H1 (cell line): ENCODE measurements around the gene PIM2. TPM values are rescaled to one million over a fixed set of nuclear protein-coding genes. Genes with fewer than 3 reads are reported as not detected.

Source experiments
- CTCF ChIA-PET: fragments of 300-600 bp; sonication (Branson Sonifier 250); formaldehyde crosslinking; loops from one replicate; lab custom pipeline; 2021; ENCODE audit not compliant: partially characterized antibody; lab: Charles Lee
- POLR2A ChIA-PET: fragments of 300-600 bp; sonication (Branson Sonifier 250); formaldehyde crosslinking; loops from one replicate; lab custom pipeline; 2021; ENCODE audit warnings: inconsistent platforms; ENCODE audit not compliant: partially characterized antibody; lab: Charles Lee
- DNase-seq, 2 experiments: peaks; one replicate each; pipeline versions ENCODE4 v3.0.0 to v3.0.0-alpha.2; 2010 to 2022; ENCODE audit warnings: low spot score in 2 of 2, low read depth in 1 of 2, mixed read lengths in 1 of 2
- FAIRE-seq: peaks from 2 replicates; lab custom pipeline; 2011; peaks lifted over from hg19 to GRCh38; lab: Jason Lieb, UNC
- H2AFZ ChIP-seq: 2 replicates; pipeline ENCODE4 v1.8.1; 2012; ENCODE audit warnings: low read length, inconsistent platforms
- H2AK5ac ChIP-seq: 2 replicates; pipeline ENCODE4 v1.6.1; 2013; ENCODE audit warnings: low read depth, low read length
- H2BK120ac ChIP-seq: replicated peaks from 2 replicates; pipeline ENCODE3; 2013; ENCODE audit warnings: low read depth, low read length, inconsistent platforms
- H2BK12ac ChIP-seq: 2 replicates; pipeline ENCODE4 v1.6.1; 2013; ENCODE audit warnings: low read depth, low read length
- H2BK15ac ChIP-seq: 2 replicates; pipeline ENCODE4 v1.6.1; 2013; ENCODE audit warnings: low read length
- H2BK20ac ChIP-seq: 2 replicates; pipeline ENCODE4 v1.6.1; 2013; ENCODE audit warnings: low read length
- H2BK5ac ChIP-seq: 2 replicates; pipeline ENCODE4 v1.6.1; 2013; ENCODE audit warnings: low read depth, low read length
- H3K14ac ChIP-seq: 2 replicates; pipeline ENCODE4 v1.6.1; 2013; ENCODE audit warnings: inconsistent platforms; ENCODE audit not compliant: insufficient read length
- H3K18ac ChIP-seq: 2 replicates; pipeline ENCODE4 v1.6.1; 2013; ENCODE audit warnings: low read length; ENCODE audit errors: extremely low read depth
- H3K23ac ChIP-seq: 2 replicates; pipeline ENCODE4 v1.6.1; 2013; ENCODE audit warnings: inconsistent platforms; ENCODE audit not compliant: insufficient read length
- H3K23me2 ChIP-seq: 2 replicates; pipeline ENCODE4 v1.6.1; 2013; ENCODE audit warnings: low read depth, low read length
- H3K27ac ChIP-seq: 2 replicates; pipeline ENCODE4 v1.6.1; 2011; ENCODE audit warnings: low read depth, low read length, inconsistent platforms
- H3K27me3 ChIP-seq, 4 experiments: replicated peaks in 1 of 4; 1 replicate in 1 of 4; 2 replicates in 3 of 4; pipeline versions ENCODE4 v1.6.1 to v1.8.1; 2011 to 2013; ENCODE audit warnings: low read length in 3 of 4, mild to moderate bottlenecking in 3 of 4, inconsistent platforms in 2 of 4, mixed read lengths in 2 of 4, moderate library complexity in 1 of 4; ENCODE audit not compliant: control insufficient read depth in 3 of 4, insufficient read depth in 3 of 4; ENCODE audit errors: extremely low read depth in 1 of 4
- H3K36me3 ChIP-seq, 4 experiments: 2 replicates each; pipeline versions ENCODE4 v1.6.1 to v1.8.1; 2011 to 2013; ENCODE audit warnings: mild to moderate bottlenecking in 4 of 4, low read length in 3 of 4, moderate library complexity in 2 of 4, control low read depth in 1 of 4, inconsistent platforms in 1 of 4; ENCODE audit not compliant: insufficient read depth in 4 of 4, control insufficient read depth in 2 of 4
- H3K4ac ChIP-seq: replicated peaks from 2 replicates; pipeline ENCODE3; 2013; ENCODE audit warnings: low read length, low read depth, mixed read lengths, inconsistent platforms; ENCODE audit not compliant: insufficient read length
- H3K4me1 ChIP-seq, 4 experiments: replicated peaks in 1 of 4; 1 replicate in 1 of 4; 2 replicates in 3 of 4; pipeline versions ENCODE4 v1.6.1 to v1.8.1; 2011 to 2013; ENCODE audit warnings: low read length in 3 of 4, inconsistent platforms in 2 of 4, mixed read lengths in 1 of 4; ENCODE audit not compliant: insufficient read depth in 4 of 4, control insufficient read depth in 3 of 4
- H3K4me2 ChIP-seq, 2 experiments: 2 replicates each; pipeline versions ENCODE4 v1.6.1 to v1.8.1; 2011 to 2013; ENCODE audit warnings: low read depth in 2 of 2, low read length in 2 of 2, control low read depth in 1 of 2, inconsistent platforms in 1 of 2, mild to moderate bottlenecking in 1 of 2; ENCODE audit not compliant: insufficient read depth in 1 of 2
- H3K4me3 ChIP-seq, 4 experiments: fragments of 200-600, 300-600 bp in 1 of 4; sonication (generic), shearing (Covaris generic), sonication (Bioruptor Twin) in 1 of 4; 2 replicates each; pipeline versions ENCODE4 v1.5.1 to v1.8.1; 2011 to 2016; ENCODE audit warnings: low read length in 4 of 4, low read depth in 3 of 4, control low read depth in 2 of 4, inconsistent platforms in 2 of 4, mild to moderate bottlenecking in 2 of 4, mixed read lengths in 1 of 4, moderate library complexity in 1 of 4; ENCODE audit not compliant: insufficient read depth in 2 of 4; ENCODE audit errors: extremely low read depth in 1 of 4
- H3K56ac ChIP-seq: replicated peaks from 2 replicates; pipeline ENCODE3; 2013; ENCODE audit warnings: low read depth, mild to moderate bottlenecking, mixed read lengths, low read length, inconsistent platforms; ENCODE audit not compliant: insufficient read length
- H3K79me1 ChIP-seq: 2 replicates; pipeline ENCODE4 v1.6.1; 2013; ENCODE audit warnings: low read depth, low read length, control low read depth
- H3K79me2 ChIP-seq, 2 experiments: 2 replicates each; pipeline versions ENCODE4 v1.6.1 to v1.8.1; 2012 to 2013; ENCODE audit warnings: low read length in 2 of 2, mild to moderate bottlenecking in 2 of 2, inconsistent platforms in 1 of 2; ENCODE audit not compliant: insufficient read depth in 2 of 2, control insufficient read depth in 1 of 2
- H3K9ac ChIP-seq, 4 experiments: replicated peaks in 1 of 4; 1 replicate in 1 of 4; 2 replicates in 3 of 4; pipeline versions ENCODE4 v1.6.1 to v1.8.1; 2011 to 2013; ENCODE audit warnings: low read depth in 3 of 4, low read length in 3 of 4, control low read depth in 2 of 4, mild to moderate bottlenecking in 2 of 4, moderate library complexity in 2 of 4, inconsistent platforms in 1 of 4; ENCODE audit errors: extremely low read depth in 1 of 4
- H3K9me3 ChIP-seq, 2 experiments: 2 replicates each; pipeline versions ENCODE4 v1.6.1 to v1.8.1; 2012 to 2013; ENCODE audit warnings: mild to moderate bottlenecking in 2 of 2, moderate library complexity in 2 of 2, control low read depth in 1 of 2, inconsistent platforms in 1 of 2, low read depth in 1 of 2, low read length in 1 of 2, mixed read lengths in 1 of 2; ENCODE audit not compliant: insufficient read depth in 2 of 2
- H4K20me1 ChIP-seq, 2 experiments: replicated peaks in 1 of 2; 2 replicates each; pipeline versions ENCODE3 to v1.8.1; 2011 to 2013; ENCODE audit warnings: inconsistent platforms in 2 of 2, low read length in 2 of 2, mild to moderate bottlenecking in 1 of 2; ENCODE audit not compliant: insufficient read depth in 2 of 2, control insufficient read depth in 1 of 2
- H4K5ac ChIP-seq: 2 replicates; pipeline ENCODE4 v1.6.1; 2013; ENCODE audit warnings: low read length, low read depth, mixed read lengths, inconsistent platforms; ENCODE audit not compliant: insufficient read length
- H4K8ac ChIP-seq: 2 replicates; pipeline ENCODE4 v1.8.0; 2013; ENCODE audit warnings: mild to moderate bottlenecking, moderate library complexity, low read length, inconsistent platforms; ENCODE audit not compliant: insufficient read depth; ENCODE audit errors: extremely low read depth
- H4K91ac ChIP-seq: replicated peaks from 2 replicates; pipeline ENCODE3; 2013; ENCODE audit warnings: low read length, mixed read lengths, inconsistent platforms; ENCODE audit not compliant: insufficient read length
- SP4 ChIP-seq: IDR thresholded peaks from 2 replicates; pipeline ENCODE4 v1.6.1; 2012; ENCODE audit warnings: low read length, inconsistent platforms
- ZNF274 ChIP-seq: IDR thresholded peaks from 2 replicates; pipeline ENCODE4 v1.7.0; 2012; ENCODE audit warnings: low read length, borderline replicate concordance; ENCODE audit errors: extremely low read depth
- WGBS, 2 experiments: shearing (Covaris generic) in 1 of 2; methylation state at CpG; one replicate each; pipeline versions ENCODE4 v1.1.6 to v1.1.7; 2013 to 2015; ENCODE audit warnings: low lambda C conversion rate in 2 of 2, mixed read lengths in 2 of 2, inconsistent platforms in 1 of 2, low coverage in 1 of 2, missing lambda C conversion rate in 1 of 2; ENCODE audit not compliant: insufficient replicate concordance in 2 of 2, insufficient coverage in 1 of 2, insufficient read length in 1 of 2; ENCODE audit errors: extremely low coverage in 1 of 2, missing lambda C conversion rate in 1 of 2; 5-methylcytosine and 5-hydroxymethylcytosine counted together
- polyA plus RNA-seq, 7 experiments: library from polyadenylated mRNA; depleted of rRNA in 3 of 7; stranded (reverse) in 5 of 7; unstranded in 2 of 7; fragments of >200 nt in 5 of 7; fragments of 200-250 nt in 2 of 7; gene quantifications; 1 replicate in 5 of 7; 2 replicates in 1 of 7; 4 replicates in 1 of 7; pipeline versions ENCODE4 v1.2.1 to v1.2.3, GENCODE V29; 2011 to 2013; ENCODE audit warnings: missing spikeins in 2 of 7, mixed read lengths in 2 of 7
- total RNA-seq: library from RNA; stranded (reverse); fragmentation: NEBNext Ultra II Directional; extraction: Animal tissue kit (Norgen Biotek cat#: 25700); gene quantifications from 2 replicates; pipeline ENCODE4 v1.2.1, GENCODE V29; 2021

The PIM2 gene
- total and polyA plus RNA-seq, 2 of the 8 experiments (the other 6 are each of a cell fraction or from before 2014, with no cell fraction given) = 180 to 203 TPM

DNA sequence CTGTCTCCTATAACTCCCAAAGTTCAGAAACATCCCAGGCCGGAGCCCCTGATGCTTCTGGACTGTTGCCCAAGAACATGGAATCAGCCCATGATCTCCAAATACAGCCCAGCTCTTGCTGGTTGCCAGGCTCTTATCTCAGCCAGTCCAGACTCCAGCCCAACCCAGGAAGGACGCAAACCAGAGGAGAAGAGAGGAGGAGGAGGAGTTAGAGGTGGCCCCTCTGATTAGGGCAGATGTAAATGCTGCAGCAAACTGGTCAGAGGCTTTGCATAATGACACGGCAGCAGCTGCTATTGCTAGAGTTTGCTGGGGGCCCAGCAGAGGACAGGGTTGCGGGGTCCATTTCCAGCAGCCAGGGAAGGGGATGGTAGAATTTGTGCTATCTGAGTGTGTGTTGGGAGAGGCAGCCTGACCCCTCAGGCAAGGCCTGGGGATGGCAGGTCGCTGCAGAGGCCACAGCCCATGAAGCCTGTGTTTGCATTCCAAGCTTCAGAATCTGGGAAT is 42.8 kb upstream of the PIM2 start:
- Histone ChIP-seq H3K18ac (no peak overlapping the region), H3K4me3 (no peak overlapping the region), H2BK5ac (no peak overlapping the region), H3K23ac (no peak overlapping the region), H3K56ac (no peak overlapping the region), H4K8ac (no peak overlapping the region; the same call in 1 of the 2 replicates), H3K4me1 (peaks cover 0 to 2% (median 0%) of the 10 kb centered on the region in 4 experiments; a peak in 3 of 7 replicates), H3K14ac (no peak overlapping the region), H2BK20ac (no peak overlapping the region), H4K91ac (no peak overlapping the region), H3K4me2 (no peak overlapping the region), H3K27ac (no peak overlapping the region), H4K20me1 (no peaks in the 10 kb centered on the region), H3K79me1 (0 out of 2 replicates have a peak, but pooled peaks cover 1% of the 10 kb centered on the region), H3K23me2 (peaks cover 4% of the 10 kb centered on the region; the same call in 1 of the 2 replicates), H3K9me3 (no peaks in the 10 kb centered on the region), H3K4ac (no peak overlapping the region), H4K5ac (no peak overlapping the region), H2AFZ (no peak overlapping the region), H3K9ac (no peak overlapping the region), H2AK5ac (no peak overlapping the region), H2BK15ac (no peak overlapping the region), H2BK120ac (no peak overlapping the region), H3K79me2 (peaks cover 4% of the 10 kb centered on the region in 2 experiments; a peak in 2 of 4 replicates), H2BK12ac (no peak overlapping the region), H3K27me3 (no peaks in the 10 kb centered on the region), H3K36me3 (peaks cover 0 to 4% (median 0%) of the 10 kb centered on the region in 4 experiments; a peak in 3 of 8 replicates)
- TF ChIP-seq ZNF274 (no peak), SP4 (no peak)
- 74% methylated on average over 3 of the region's 5 CpGs; no CpG with 5 or more reads in 1 of the 2 experiments for WGBS, 2 experiments
- POLR2A ChIA-PET = interaction anchor here (1.0 to 2.9 kb wide), 2 partner anchors 10 to 16 kb away, joined by 3 to 13 read pairs; partner anchors contain the start of gene KCND1
- CTCF ChIA-PET = no interaction called here
- FAIRE-seq (no peak), DNase-seq (no peak)
